Upper lobe of left lung (tissue), 6 donors: ENCODE measurements around the gene WNK2. TPM values are rescaled to one million over a fixed set of nuclear protein-coding genes. Genes with fewer than 3 reads are reported as not detected.

Source experiments
- ATAC-seq, 2 donors: fragments of 200-7000 bp; cut with Tn5 transposase; one replicate each; pipeline ENCODE4 v1.9.1; 2022; ENCODE audit warnings: mild to moderate bottlenecking in 2 of 2, moderate library complexity in 2 of 2; ENCODE audit not compliant: low FRiP score in 2 of 2
- DNase-seq, 2 donors: peaks; one replicate each; pipeline ENCODE4 v3.0.0-alpha.2; 2019 to 2020
- H3K27ac ChIP-seq, 4 donors: fragments of 200-600 bp; sonication (generic); one replicate each; pipeline ENCODE4 v1.5.1; 2016 to 2019
- H3K27me3 ChIP-seq, 4 donors: fragments of 200-600 bp; sonication (generic); one replicate each; pipeline ENCODE4 v1.5.1; 2017 to 2019
- H3K36me3 ChIP-seq, 4 donors: fragments of 200-600 bp; sonication (generic); one replicate each; pipeline ENCODE4 v1.5.1; 2016 to 2019
- H3K4me1 ChIP-seq, 4 donors: fragments of 200-600 bp; sonication (generic); one replicate each; pipeline ENCODE4 v1.5.1; 2018 to 2019
- H3K4me3 ChIP-seq, 4 donors: fragments of 200-600 bp; sonication (generic); one replicate each; pipeline ENCODE4 v1.5.1; 2017 to 2019; ENCODE audit warnings: mild to moderate bottlenecking in 2 of 4, moderate library complexity in 1 of 4
- H3K9me3 ChIP-seq, 4 donors: fragments of 200-600 bp; sonication (generic); one replicate each; pipeline ENCODE4 v1.5.1; 2018 to 2019
- EP300 ChIP-seq, 4 donors: sonication (generic); formaldehyde crosslinking; IDR thresholded peaks; one replicate each; pipeline ENCODE4 v1.5.1; 2017; ENCODE audit warnings: antibody characterized with exemption in 4 of 4, control low read depth in 2 of 4
- POLR2A ChIP-seq, 4 donors: fragments of 450-650 bp; IDR thresholded peaks; one replicate each; pipeline ENCODE4 v1.5.1; 2016 to 2017; ENCODE audit warnings: antibody characterized with exemption in 4 of 4, mild to moderate bottlenecking in 2 of 4
- POLR2AphosphoS5 ChIP-seq, 2 donors: sonication (generic); formaldehyde crosslinking; IDR thresholded peaks; one replicate each; pipeline ENCODE4 v1.5.1; 2017; ENCODE audit warnings: antibody characterized with exemption in 2 of 2
- WGBS, 2 donors: methylation state at CpG; one replicate each; pipeline ENCODE4 v1.1.5; 2017 to 2018; 5-methylcytosine and 5-hydroxymethylcytosine counted together
- total RNA-seq, 6 donors: library from RNA; depleted of rRNA in 4 of 6; stranded (reverse); fragments of >200 nt in 4 of 6; gene quantifications; one replicate each; pipeline versions ENCODE4 v1.1.0 to v1.2.1, GENCODE V29; 2016 to 2021
- TF ChIP-seq, protein P1 (sequence below), 6 experiments: fragments of 450-650 bp in 4 of 6; fragments of 200-600 bp in 2 of 6; sonication (generic) in 2 of 6; IDR thresholded peaks; one replicate each; pipeline ENCODE4 v1.5.1; 2016 to 2019; ENCODE audit warnings: antibody characterized with exemption in 6 of 6
- donor health status: DM: no; HTN: no; CAD: no; lungs with moderate emphysema.
- donor health status: DM: no; HTN: yes; CAD: no; lungs with severe emphysema.

WNK2 gene
- total RNA-seq, 6 donors from 2014 or later: 1.1 to 11.5 (median 7.3) TPM

DNA sequence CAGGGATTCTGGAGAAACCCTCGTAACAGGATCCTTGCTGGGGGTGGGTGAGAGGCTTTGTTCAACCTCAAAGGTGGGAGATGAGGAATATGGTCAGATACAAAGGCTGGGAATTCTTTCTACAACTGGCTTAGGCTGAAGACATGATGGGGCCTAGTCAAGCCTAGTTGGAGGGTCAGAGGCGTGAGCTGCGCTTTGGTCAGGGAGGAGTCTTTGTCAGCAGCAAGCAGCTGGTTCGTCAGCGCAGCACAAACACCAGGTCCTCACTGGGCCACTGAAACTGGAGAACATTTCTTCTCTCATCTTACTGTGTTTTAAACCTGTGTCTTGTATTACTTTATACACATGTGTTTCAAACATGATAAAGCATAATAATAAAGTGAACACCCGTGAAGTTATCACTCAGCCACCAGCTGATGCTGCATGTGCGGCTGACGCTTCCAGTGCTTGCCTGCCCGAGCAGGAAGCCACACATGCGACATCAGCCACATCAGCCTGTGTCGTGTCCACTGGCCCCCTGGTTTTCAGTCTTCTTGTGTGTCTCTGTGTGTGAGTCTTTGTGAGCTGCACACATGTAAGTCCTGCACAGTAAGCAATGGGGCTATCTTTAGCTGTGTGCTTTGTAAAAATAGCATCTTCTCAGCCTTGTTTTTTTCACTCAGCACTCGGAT lies 81.5 kb downstream of the WNK2 start:
- H3K27me3 ChIP-seq: no peaks in the 10 kb centered on the region
- H3K9me3 ChIP-seq: no peaks in the 10 kb centered on the region
- no peak overlapping the region for H3K4me3 ChIP-seq
- H3K27ac ChIP-seq: no peak overlapping the region
- 86 to 93% methylated on average over 12 of the region's 12 CpGs for WGBS, 2 donors
- no peak for DNase-seq
- no peak for TF ChIP-seq POLR2A (IDR thresholded peaks at IDR 0.05)
- TF ChIP-seq, protein P1, sequence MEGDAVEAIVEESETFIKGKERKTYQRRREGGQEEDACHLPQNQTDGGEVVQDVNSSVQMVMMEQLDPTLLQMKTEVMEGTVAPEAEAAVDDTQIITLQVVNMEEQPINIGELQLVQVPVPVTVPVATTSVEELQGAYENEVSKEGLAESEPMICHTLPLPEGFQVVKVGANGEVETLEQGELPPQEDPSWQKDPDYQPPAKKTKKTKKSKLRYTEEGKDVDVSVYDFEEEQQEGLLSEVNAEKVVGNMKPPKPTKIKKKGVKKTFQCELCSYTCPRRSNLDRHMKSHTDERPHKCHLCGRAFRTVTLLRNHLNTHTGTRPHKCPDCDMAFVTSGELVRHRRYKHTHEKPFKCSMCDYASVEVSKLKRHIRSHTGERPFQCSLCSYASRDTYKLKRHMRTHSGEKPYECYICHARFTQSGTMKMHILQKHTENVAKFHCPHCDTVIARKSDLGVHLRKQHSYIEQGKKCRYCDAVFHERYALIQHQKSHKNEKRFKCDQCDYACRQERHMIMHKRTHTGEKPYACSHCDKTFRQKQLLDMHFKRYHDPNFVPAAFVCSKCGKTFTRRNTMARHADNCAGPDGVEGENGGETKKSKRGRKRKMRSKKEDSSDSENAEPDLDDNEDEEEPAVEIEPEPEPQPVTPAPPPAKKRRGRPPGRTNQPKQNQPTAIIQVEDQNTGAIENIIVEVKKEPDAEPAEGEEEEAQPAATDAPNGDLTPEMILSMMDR (IDR thresholded peaks at IDR 0.05): no peak
- no peak for TF ChIP-seq POLR2AphosphoS5 (IDR thresholded peaks at IDR 0.05)
- TF ChIP-seq EP300 (IDR thresholded peaks at IDR 0.05): no peak
- H3K4me1 ChIP-seq: no peaks in the 10 kb centered on the region
- H3K36me3 ChIP-seq: no peaks in the 10 kb centered on the region
- no peak for ATAC-seq

DNA sequence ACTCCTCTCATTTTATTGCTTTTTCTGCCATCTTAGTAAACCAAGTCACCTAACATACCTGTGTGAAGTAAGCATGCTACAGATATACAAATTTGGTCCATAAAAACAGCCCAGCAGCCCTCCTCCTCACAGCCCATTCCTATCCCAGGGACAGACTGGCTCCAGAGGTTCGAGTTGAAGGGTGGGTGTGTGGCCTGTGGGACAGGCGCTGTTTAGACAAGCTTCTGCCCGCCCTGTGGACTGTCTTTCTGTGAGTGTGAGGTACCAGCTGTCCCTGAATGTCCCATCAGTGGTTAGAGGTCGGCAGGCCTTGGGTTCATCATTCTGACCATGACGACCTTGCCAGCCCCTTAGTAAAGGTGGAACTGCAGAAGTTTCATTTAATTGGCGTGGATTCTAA lies 82.0 kb downstream of the WNK2 start:
- Histone ChIP-seq H3K27ac (no peak overlapping the region), H3K27me3 (no peaks in the 10 kb centered on the region), H3K4me3 (no peak overlapping the region), H3K4me1 (no peaks in the 10 kb centered on the region), H3K9me3 (no peaks in the 10 kb centered on the region), H3K36me3 (no peaks in the 10 kb centered on the region)
- ATAC-seq (no peak), DNase-seq (no peak)
- TF ChIP-seq, protein P1 (IDR thresholded peaks at IDR 0.05): no peak
- TF ChIP-seq EP300 (IDR thresholded peaks at IDR 0.05): no peak
- no peak for TF ChIP-seq POLR2AphosphoS5 (IDR thresholded peaks at IDR 0.05)
- TF ChIP-seq POLR2A (IDR thresholded peaks at IDR 0.05): no peak
- 85 to 92% methylated on average over 6 of the region's 6 CpGs for WGBS, 2 donors

DNA sequence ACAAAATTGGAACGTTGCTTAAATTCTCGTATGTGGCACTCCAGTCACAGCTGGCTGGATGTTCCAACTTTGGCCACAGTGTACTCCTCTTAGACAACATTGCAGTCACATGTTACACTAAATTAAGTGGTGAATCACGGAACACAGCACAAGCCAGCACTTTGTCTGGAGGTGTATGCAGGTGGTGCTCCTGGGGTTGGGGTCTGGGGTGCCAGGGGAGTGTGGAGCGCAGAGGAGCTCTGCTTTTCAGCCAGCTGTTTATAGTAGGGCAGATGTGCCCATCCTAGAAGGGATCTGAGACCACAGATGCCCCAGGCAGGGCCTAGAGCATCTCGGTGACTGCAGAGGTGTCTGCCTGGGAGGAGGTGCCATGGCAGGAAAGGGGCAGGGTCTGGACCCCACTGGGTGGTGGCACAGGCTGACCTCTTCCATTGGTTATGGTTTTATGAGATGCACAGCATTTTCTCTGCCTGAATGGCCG lies 82.6 kb downstream of the WNK2 start:
- Histone ChIP-seq H3K9me3 (no peaks in the 10 kb centered on the region), H3K27ac (no peak overlapping the region), H3K27me3 (no peaks in the 10 kb centered on the region), H3K36me3 (no peaks in the 10 kb centered on the region), H3K4me1 (no peaks in the 10 kb centered on the region), H3K4me3 (no peak overlapping the region)
- no peak for ATAC-seq
- 78 to 88% methylated on average over 3 to 6 of the region's 6 CpGs for WGBS, 2 donors
- DNase-seq: no peak
- TF ChIP-seq, protein P1 (IDR thresholded peaks at IDR 0.05): no peak
- no peak for TF ChIP-seq POLR2AphosphoS5 (IDR thresholded peaks at IDR 0.05)
- no peak for TF ChIP-seq POLR2A (IDR thresholded peaks at IDR 0.05)
- TF ChIP-seq EP300 (IDR thresholded peaks at IDR 0.05): no peak

DNA sequence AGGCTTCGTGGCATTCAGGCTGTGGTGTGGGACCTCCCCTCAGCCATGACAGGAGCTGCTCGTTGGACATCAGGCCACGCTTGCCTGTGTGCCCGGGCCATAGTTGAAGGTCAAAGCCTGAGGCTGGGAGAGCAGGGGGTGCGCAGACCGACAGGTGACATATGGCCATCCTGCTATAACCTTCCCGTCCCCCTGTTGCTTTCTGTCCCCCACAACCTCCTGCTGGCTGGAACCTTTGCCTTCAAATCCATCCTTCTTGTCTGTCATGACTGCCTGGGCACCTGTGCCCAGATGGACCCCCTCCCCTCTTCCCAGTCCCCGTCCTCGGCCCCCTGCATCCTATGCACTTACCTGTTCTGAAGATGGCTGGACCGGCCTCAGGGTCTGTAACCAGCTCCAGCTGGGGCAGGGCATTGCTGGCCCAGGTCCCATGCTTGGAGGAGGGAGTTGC lies 83.2 kb downstream of the WNK2 start:
- Histone ChIP-seq H3K27ac (no peak overlapping the region), H3K36me3 (no peaks in the 10 kb centered on the region), H3K9me3 (no peaks in the 10 kb centered on the region), H3K4me3 (no peak overlapping the region), H3K4me1 (no peaks in the 10 kb centered on the region), H3K27me3 (no peaks in the 10 kb centered on the region)
- ATAC-seq (no peak), DNase-seq (peak in 1 of 2 donors; percentile 30)
- TF ChIP-seq POLR2AphosphoS5 (IDR thresholded peaks at IDR 0.05) (no peak), POLR2A (IDR thresholded peaks at IDR 0.05) (no peak), EP300 (IDR thresholded peaks at IDR 0.05) (no peak)
- TF ChIP-seq, protein P1 (IDR thresholded peaks at IDR 0.05): no peak
- 87 to 92% methylated on average over 9 to 10 of the region's 10 CpGs for WGBS, 2 donors
